ENCODE measurements around the gene PC.
A peak's percentile ranks its signal among the peaks of the same experiment; 100 is the strongest.
"Not testable (repeated sequence)": the region's sequence is repeated elsewhere in the genome, so short reads cannot be mapped to it uniquely, and the experiment has no call there.

PC gene

GRCh38 chr11:66840317-66841091 lies 117.7 kb downstream of the PC start:
- DNase-seq (ENCODE audit: low read depth), result peak; percentile 31

GRCh38 chr11:66835768-66836405 lies 122.3 kb downstream of the PC start:
- DNase-seq (ENCODE audit: low read depth), result peak; percentile 87

GRCh38 chr11:66834943-66835342 lies 123.2 kb downstream of the PC start:
- DNase-seq (ENCODE audit: low read depth), result peak; percentile 53

GRCh38 chr11:66834539-66834845 lies 123.7 kb downstream of the PC start:
- DNase-seq (ENCODE audit: low read depth), result no peak

- not testable (repeated sequence) for DNase-seq (ENCODE audit: low read depth)
These were observed 133.6 kb downstream of the PC start for GRCh38 chr11:66824573-66824972.

- no peak for DNase-seq (ENCODE audit: low read depth)
These were observed 134.5 kb downstream of the PC start for GRCh38 chr11:66823700-66824099.

- DNase-seq (ENCODE audit: low read depth), result peak; percentile 97
These were observed 137.3 kb downstream of the PC start for GRCh38 chr11:66820901-66821300.

GRCh38 chr11:66820381-66820780 lies 137.8 kb downstream of the PC start:
- peak; percentile 87 for DNase-seq (ENCODE audit: low read depth)

- DNase-seq (ENCODE audit: low read depth), result peak; percentile 92
These were observed 139.8 kb downstream of the PC start for GRCh38 chr11:66818231-66818955.

- DNase-seq (ENCODE audit: low read depth), result peak; percentile 17
These were observed 142.5 kb downstream of the PC start for GRCh38 chr11:66815646-66816045.

- DNase-seq (ENCODE audit: low read depth), result peak; percentile 40
These were observed 143.5 kb downstream of the PC start for GRCh38 chr11:66814678-66815077.

GRCh38 chr11:66810576-66811185 lies 147.5 kb downstream of the PC start:
- no peak for DNase-seq (ENCODE audit: low read depth)

- DNase-seq (ENCODE audit: low read depth), result no peak
These were observed 148.6 kb downstream of the PC start for GRCh38 chr11:66809592-66809991.

- DNase-seq (ENCODE audit: low read depth), result no peak
These were observed 157.3 kb downstream of the PC start for GRCh38 chr11:66800720-66801428.

GRCh38 chr11:66799815-66800214 lies 158.4 kb downstream of the PC start:
- DNase-seq (ENCODE audit: low read depth), result not testable (repeated sequence)

Measured in amniotic epithelial cell (primary cell).